Raji (cell line): ENCODE measurements around the gene NRAP.

Experiments
- POLR2A ChIP-seq: IDR thresholded peaks from 2 replicates; pipeline ENCODE4 v1.6.1; 2011; ENCODE audit warnings: low read depth, low read length, control low read depth; ENCODE audit not compliant: insufficient read depth

NRAP gene

DNA sequence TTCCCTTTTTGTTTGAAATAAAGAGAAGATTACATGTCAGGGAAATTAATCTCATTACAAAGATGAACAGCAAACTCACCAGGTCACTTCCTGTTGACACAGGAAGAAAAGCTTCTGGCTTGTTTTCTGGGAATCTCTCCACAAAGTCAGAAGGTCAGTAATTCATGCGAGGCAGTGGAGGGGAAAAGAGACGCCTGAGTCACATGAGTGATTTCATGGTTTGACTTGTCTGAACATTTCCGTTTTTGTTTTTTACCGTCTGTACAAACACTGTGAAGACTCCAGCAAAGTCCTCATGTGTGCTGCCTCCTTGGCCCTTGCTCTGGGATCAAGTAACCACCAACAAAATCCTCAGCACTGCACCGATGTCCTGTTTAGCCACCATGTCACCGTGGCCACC is 113.5 kb downstream of the NRAP start:
- no peak for TF ChIP-seq POLR2A

GRCh38 chr10:113549856-113550255 is 114.0 kb downstream of the NRAP start:
- no peak for TF ChIP-seq POLR2A

GRCh38 chr10:113547426-113547825 is 116.4 kb downstream of the NRAP start:
- TF ChIP-seq POLR2A = no peak

DNA sequence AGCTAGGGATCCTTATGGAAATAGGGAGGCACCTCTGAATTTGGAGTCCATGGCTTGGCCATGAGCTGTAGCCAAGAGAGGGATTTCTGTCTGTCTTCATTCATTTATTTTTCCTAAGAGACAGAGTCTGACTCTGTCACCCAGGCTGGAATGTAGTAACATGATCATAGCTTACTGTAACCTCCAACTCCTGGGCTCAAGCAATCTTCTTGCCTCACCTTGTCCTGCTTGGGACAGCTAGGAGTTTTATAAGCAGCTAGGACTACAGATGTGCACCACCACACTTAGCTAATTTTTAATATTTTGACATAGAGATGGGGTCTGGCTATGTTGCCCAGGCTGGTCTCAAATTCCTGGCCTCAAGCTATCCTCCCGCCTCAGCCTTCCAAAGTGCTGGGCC is 119.4 kb downstream of the NRAP start:
- no peak for TF ChIP-seq POLR2A

DNA sequence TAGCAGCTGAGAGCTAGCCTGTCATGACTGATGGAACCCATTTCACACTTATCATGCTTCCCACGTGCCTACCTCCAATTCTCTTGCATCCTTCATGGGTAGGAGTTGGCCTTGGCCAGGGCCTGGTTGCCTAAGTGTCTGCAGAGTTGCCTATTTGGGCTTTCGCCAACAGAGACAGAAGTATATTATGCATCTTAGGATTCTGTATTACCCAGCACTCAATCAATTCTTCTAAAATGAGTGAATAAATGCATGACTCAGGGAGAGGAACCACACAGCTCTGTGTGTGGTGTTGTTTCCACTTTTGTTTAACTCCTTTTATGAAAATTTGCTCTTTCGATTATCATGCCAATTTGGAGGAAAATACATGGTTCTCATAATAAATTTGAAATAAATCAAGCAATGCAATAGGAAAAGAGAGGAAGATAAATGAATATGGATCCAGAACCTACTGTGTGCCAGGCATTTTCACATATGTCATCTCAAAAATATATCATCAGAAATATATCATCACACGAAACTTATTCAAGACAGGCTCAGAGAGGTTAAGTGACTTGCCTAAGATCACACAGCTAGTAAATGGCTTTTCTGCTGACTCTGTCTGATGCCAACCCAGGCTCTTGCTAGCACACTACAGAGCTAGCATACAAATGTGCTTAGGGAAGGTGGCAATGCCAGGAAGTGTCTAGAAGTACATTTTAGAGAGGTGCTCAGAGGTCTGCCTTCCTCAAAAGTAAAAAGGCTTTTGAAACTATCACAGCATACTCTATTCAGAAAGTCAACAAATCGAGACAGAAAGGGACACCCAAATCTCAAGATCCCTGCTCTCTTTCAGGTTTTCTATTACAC is 120.5 kb downstream of the NRAP start:
- no peak for TF ChIP-seq POLR2A

- no peak for TF ChIP-seq POLR2A
These were observed 122.3 kb downstream of the NRAP start for GRCh38 chr10:113541549-113541927.

- TF ChIP-seq POLR2A = no peak
These were observed 122.8 kb downstream of the NRAP start for GRCh38 chr10:113540845-113541548.

GRCh38 chr10:113539789-113540188 is 124.1 kb downstream of the NRAP start:
- no peak for TF ChIP-seq POLR2A
